GM10266 (cell line): ENCODE results near the gene NCOA7.

Source experiments
- DNase-seq: peaks from one replicate; pipeline ENCODE4 v3.0.0; 2012; ENCODE audit errors: extremely low spot score
- CTCF ChIP-seq: IDR thresholded peaks from 2 replicates; pipeline ENCODE4 v1.5.1; 2012; ENCODE audit warnings: mild to moderate bottlenecking, low read depth; ENCODE audit not compliant: control insufficient read depth, insufficient read depth; ENCODE audit errors: missing control alignments

NCOA7 gene

DNA sequence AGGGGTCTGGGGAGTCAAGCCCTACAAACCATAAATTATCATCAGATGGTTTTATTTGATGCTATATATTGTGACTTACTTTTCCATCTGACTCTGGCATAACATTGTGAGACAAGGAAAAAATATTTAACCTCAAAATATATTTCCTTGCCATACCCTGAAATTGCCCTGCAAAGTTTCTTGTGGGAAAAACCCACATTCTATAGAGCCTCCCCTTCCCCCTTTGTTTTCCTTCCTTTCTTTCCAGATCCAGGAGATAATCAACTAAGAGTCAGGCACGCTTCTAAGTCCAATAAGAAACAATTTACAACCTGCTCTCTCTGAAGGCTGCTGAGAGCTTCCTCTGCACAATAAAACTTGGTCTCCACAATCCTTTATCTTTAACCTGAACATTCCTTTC lies 148.3 kb downstream of the NCOA7 start:
- DNase-seq, result no peak
- no peak for TF ChIP-seq CTCF

DNA sequence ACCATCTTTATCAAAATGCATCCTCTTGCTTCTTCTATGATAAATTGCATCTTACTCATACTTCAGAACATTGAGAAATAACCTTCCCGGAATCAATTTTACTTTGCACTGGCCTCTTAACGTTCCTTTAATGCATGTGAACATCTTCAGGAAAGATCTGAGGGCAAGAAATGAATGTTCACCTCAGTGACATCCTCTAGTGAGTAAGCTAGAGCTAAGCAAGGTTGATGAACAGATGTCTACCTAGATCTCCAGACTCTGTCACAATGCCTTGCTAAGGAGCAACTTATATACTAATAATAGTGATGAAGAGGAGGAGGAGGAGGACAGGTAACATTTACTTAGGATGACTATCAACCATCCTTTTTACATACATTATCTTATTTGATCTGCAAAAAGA lies 149.0 kb downstream of the NCOA7 start:
- no peak for TF ChIP-seq CTCF
- DNase-seq, result no peak

DNA sequence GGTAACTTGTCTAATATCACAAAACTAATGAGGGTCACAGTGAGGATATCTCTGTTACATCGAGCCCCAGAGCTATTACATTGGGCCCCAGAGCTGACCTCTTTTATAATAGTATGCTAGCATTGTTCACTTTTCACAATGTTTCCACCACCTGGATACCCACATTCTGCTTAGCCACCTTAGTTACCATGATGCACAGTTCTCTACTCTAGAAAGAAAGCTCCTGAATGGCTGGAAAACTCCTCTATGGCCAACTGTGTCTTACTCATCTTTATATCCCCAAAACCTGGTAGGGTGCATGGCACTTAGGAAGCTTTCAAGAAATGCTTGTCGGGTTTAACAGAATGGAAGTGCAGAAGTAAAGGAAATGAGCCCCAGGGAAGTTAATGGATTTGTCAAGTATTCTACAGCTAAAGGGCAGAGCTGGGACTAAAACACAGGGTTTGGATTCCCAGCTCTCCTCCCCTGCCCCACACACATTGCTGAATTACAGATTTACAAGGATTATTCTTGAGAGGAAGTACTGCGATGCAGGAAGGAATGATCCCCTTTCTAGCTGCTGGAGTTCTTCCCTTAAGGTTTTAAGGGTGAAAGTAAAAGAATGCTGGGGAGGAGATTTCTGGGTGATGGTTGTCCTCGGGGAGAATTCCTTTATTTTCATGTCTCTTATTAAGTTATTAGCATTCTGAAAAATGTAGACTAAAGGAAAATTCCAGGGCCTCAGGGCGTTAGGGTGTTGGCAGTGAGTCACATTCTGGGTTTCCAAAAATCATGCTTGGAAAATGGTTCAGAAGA lies 149.7 kb downstream of the NCOA7 start:
- no peak for DNase-seq

DNA sequence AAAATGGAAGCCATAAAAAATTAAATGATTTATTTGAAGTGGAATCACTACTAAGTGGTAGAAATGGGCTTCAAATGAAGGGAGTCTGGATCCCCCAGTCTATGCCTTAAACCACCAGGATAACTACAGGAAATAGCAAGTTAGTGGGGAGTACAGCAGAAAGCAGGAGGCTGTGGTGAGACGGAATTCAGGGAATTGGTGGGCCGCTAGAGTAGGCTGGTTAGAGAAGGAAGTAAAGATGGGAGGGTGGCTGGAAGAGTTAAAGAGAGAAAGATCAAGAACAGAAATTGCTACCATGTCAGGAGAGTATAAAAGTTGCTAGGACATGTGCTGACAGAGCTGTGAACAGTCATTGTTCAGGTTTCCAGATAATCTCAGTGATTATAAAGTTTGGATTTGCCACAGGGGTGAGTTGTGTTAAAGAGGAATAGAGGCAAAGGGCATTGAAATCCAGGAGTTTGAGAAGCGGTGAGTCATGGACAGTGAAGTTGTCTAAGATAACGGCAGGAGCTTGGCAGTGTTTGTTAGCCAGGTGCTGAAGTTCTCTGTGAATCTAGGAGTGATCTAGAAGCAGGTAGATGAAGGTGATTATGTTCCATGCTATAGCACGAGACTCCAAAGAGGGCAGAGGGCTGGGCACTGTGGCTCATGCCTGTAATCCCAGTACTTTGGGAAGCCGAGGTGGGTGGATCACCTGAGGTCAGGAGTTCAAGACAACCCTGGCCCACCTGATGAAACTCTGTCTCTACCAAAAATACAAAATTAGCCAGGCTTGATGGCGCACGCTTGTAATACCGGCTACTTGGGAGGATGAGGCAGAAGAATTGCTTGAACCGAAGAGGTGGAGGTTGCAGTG lies 152.1 kb downstream of the NCOA7 start:
- no peak for TF ChIP-seq CTCF
- no peak for DNase-seq

More for the DNA sequence above, 149.7 kb downstream of the NCOA7 start:
- TF ChIP-seq CTCF, result no peak

- DNase-seq, result no peak
Observed at GRCh38 chr6:125943528-125944433, 153.0 kb downstream of the NCOA7 start.

GRCh38 chr6:125944434-125944816 lies 153.7 kb downstream of the NCOA7 start:
- no peak for DNase-seq
- no peak for TF ChIP-seq CTCF

More at GRCh38 chr6:125943528-125944433, 153.0 kb downstream of the NCOA7 start:
- no peak for TF ChIP-seq CTCF
